Astrocyte of the spinal cord (primary cell): ENCODE results near the gene PRTFDC1.

Experiments used
- DNase-seq: peaks from one replicate; pipeline ENCODE4 v3.0.0; 2011; ENCODE audit warnings: low read depth, low spot score
- H3K4me3 ChIP-seq: 2 replicates; pipeline ENCODE4 v1.5.1; 2011; ENCODE audit warnings: low read depth, mild to moderate bottlenecking, low read length, moderate library complexity
- CTCF ChIP-seq: IDR thresholded peaks from 2 replicates; pipeline ENCODE4 v1.5.1; 2012; ENCODE audit warnings: low read depth, mild to moderate bottlenecking, low read length, inconsistent platforms
- in situ Hi-C: cut with HindIII; loops from 2 replicates; pipeline ENCODE4 v1.10.0; 2017; ENCODE audit warnings: low sequenced_read_pairs

PRTFDC1 gene

GRCh38 chr10:24873281-24873683 lies 79.1 kb downstream of the PRTFDC1 start:
- TF ChIP-seq CTCF = no peak
- DNase-seq = peak; percentile 92
- H3K4me3 ChIP-seq = no peak overlapping the region
- in situ Hi-C loops = no loop called here

- DNase-seq = no peak
- H3K4me3 ChIP-seq = no peak overlapping the region
- TF ChIP-seq CTCF = no peak
- in situ Hi-C loops = no loop called here
Measured at GRCh38 chr10:24872790-24873182, 79.6 kb downstream of the PRTFDC1 start.

- TF ChIP-seq CTCF = no peak
- H3K4me3 ChIP-seq = no peak overlapping the region
- DNase-seq = peak; percentile 48
- in situ Hi-C loops = no loop called here
Measured at GRCh38 chr10:24872049-24872789, 80.2 kb downstream of the PRTFDC1 start.

- TF ChIP-seq CTCF = no peak
- H3K4me3 ChIP-seq = no peak overlapping the region
- no peak for DNase-seq
- in situ Hi-C loops = no loop called here
Measured at GRCh38 chr10:24871011-24871935, 81.1 kb downstream of the PRTFDC1 start.

GRCh38 chr10:24869354-24870015 lies 82.9 kb downstream of the PRTFDC1 start:
- no peak for TF ChIP-seq CTCF
- DNase-seq = peak; percentile 68
- in situ Hi-C loops = no loop called here
- H3K4me3 ChIP-seq = no peak overlapping the region

- DNase-seq = peak; percentile 77
- in situ Hi-C loops = no loop called here
- no peak overlapping the region for H3K4me3 ChIP-seq
- no peak for TF ChIP-seq CTCF
Measured at GRCh38 chr10:24866604-24867583, 85.5 kb downstream of the PRTFDC1 start.
